IMR-90 (cell line): ENCODE results near the gene MAGI1. TPM values are rescaled to one million over a fixed set of nuclear protein-coding genes. Genes with fewer than 3 reads are reported as not detected.

Source experiments
- ATAC-seq: fragments of 200-7000 bp; cut with Tn5 transposase; 2 replicates; pipeline ENCODE4 v1.9.1; 2020; ENCODE audit warnings: low read depth, mild to moderate bottlenecking, moderate library complexity
- BruUV-seq: library from RNA; stranded (reverse); fragments of 400-500 nt; replicated peaks from 2 replicates; lab custom pipeline; 2021; lab: Mats Ljungman, UMichigan
- CTCF ChIA-PET: fragments of 300-600 bp; formaldehyde crosslinking; extraction: SDS; loops from one replicate; lab custom pipeline; 2021; ENCODE audit warnings: antibody characterized with exemption; lab: Yijun Ruan, JAX
- POLR2A ChIA-PET: fragments of 300-600 bp; sonication (Branson Sonifier 250); formaldehyde crosslinking; loops from one replicate; lab custom pipeline; 2022; ENCODE audit warnings: antibody characterized with exemption; ENCODE audit not compliant: unreplicated experiment; lab: Charles Lee
- DNase-seq: peaks from one replicate; pipeline ENCODE4 v3.0.0; 2013
- H2AFZ ChIP-seq: replicated peaks from 2 replicates; pipeline ENCODE3; 2013; ENCODE audit warnings: low read length, mild to moderate bottlenecking; ENCODE audit not compliant: poor library complexity
- H2AK5ac ChIP-seq: 2 replicates; pipeline ENCODE4 v1.6.1; 2013; ENCODE audit warnings: low read depth, low read length, inconsistent platforms
- H2AK9ac ChIP-seq: replicated peaks from 2 replicates; pipeline ENCODE3; 2013; ENCODE audit warnings: mild to moderate bottlenecking, low read depth, low read length, moderate library complexity; ENCODE audit not compliant: poor library complexity
- H2BK120ac ChIP-seq: 2 replicates; pipeline ENCODE4 v1.6.1; 2013; ENCODE audit warnings: low read depth, low read length, inconsistent platforms
- H2BK15ac ChIP-seq: 3 replicates; pipeline ENCODE4 v1.6.1; 2013; ENCODE audit warnings: low read depth, low read length, inconsistent platforms
- H2BK20ac ChIP-seq: 2 replicates; pipeline ENCODE4 v1.6.1; 2013; ENCODE audit warnings: low read depth, mild to moderate bottlenecking, inconsistent platforms, low read length, moderate library complexity
- H2BK5ac ChIP-seq: 2 replicates; pipeline ENCODE4 v1.6.1; 2013; ENCODE audit warnings: mild to moderate bottlenecking, low read depth, low read length, inconsistent platforms; ENCODE audit not compliant: poor library complexity, severe bottlenecking
- H3K14ac ChIP-seq: replicated peaks from 2 replicates; pipeline ENCODE4 v1.6.1; 2013; ENCODE audit warnings: low read depth, low read length, inconsistent platforms
- H3K18ac ChIP-seq: 2 replicates; pipeline ENCODE4 v1.6.1; 2013; ENCODE audit warnings: low read depth, low read length, control low read depth
- H3K23ac ChIP-seq: 2 replicates; pipeline ENCODE4 v1.6.1; 2013; ENCODE audit warnings: low read depth, low read length, inconsistent platforms
- H3K27ac ChIP-seq: 2 replicates; pipeline ENCODE4 v1.5.1; 2013; ENCODE audit warnings: mild to moderate bottlenecking, control low read depth, low read length; ENCODE audit not compliant: insufficient read depth
- H3K27me3 ChIP-seq: 2 replicates; pipeline ENCODE4 v1.6.1; 2013; ENCODE audit warnings: low read length; ENCODE audit not compliant: control insufficient read depth, insufficient read depth
- H3K36me3 ChIP-seq: 2 replicates; pipeline ENCODE4 v1.6.1; 2013; ENCODE audit warnings: low read length, mixed read lengths; ENCODE audit not compliant: control insufficient read depth, insufficient read depth
- H3K4ac ChIP-seq: 2 replicates; pipeline ENCODE4 v1.6.1; 2013; ENCODE audit warnings: low read depth, low read length, inconsistent platforms
- H3K4me1 ChIP-seq: 2 replicates; pipeline ENCODE4 v1.6.1; 2013; ENCODE audit warnings: low read length, mixed read lengths; ENCODE audit not compliant: control insufficient read depth, insufficient read depth
- H3K4me2 ChIP-seq: 2 replicates; pipeline ENCODE4 v1.6.1; 2013; ENCODE audit warnings: low read depth, mild to moderate bottlenecking, control low read depth, low read length, moderate library complexity
- H3K4me3 ChIP-seq: 2 replicates; pipeline ENCODE4 v1.5.1; 2013; ENCODE audit warnings: low read depth, mild to moderate bottlenecking, control low read depth, low read length, moderate library complexity; ENCODE audit not compliant: insufficient read depth
- H3K56ac ChIP-seq: 2 replicates; pipeline ENCODE4 v1.6.1; 2013; ENCODE audit warnings: low read length, inconsistent platforms; ENCODE audit not compliant: insufficient read depth; ENCODE audit errors: extremely low read depth
- H3K79me1 ChIP-seq, 2 experiments: 2 replicates each; pipeline ENCODE4 v1.6.1; 2013; ENCODE audit warnings: low read length in 2 of 2, inconsistent platforms in 1 of 2, low read depth in 1 of 2
- H3K9ac ChIP-seq: 2 replicates; pipeline ENCODE4 v1.6.1; 2013; ENCODE audit warnings: low read depth, low read length, control low read depth
- H3K9me1 ChIP-seq: 2 replicates; pipeline ENCODE4 v1.6.1; 2013; ENCODE audit warnings: low read length, inconsistent platforms; ENCODE audit not compliant: insufficient read depth
- H3K9me3 ChIP-seq: 2 replicates; pipeline ENCODE4 v1.6.1; 2013; ENCODE audit warnings: low read length; ENCODE audit not compliant: control insufficient read depth, insufficient read depth
- H4K20me1 ChIP-seq: 2 replicates; pipeline ENCODE4 v1.6.1; 2013; ENCODE audit warnings: low read length, inconsistent platforms; ENCODE audit not compliant: insufficient read depth
- H4K5ac ChIP-seq: 2 replicates; pipeline ENCODE4 v1.6.1; 2013; ENCODE audit warnings: mild to moderate bottlenecking, low read depth, low read length, control low read depth
- H4K8ac ChIP-seq, 2 experiments: 2 replicates each; pipeline ENCODE4 v1.6.1; 2013; ENCODE audit warnings: low read depth in 2 of 2, low read length in 2 of 2, control low read depth in 1 of 2, inconsistent platforms in 1 of 2
- H4K91ac ChIP-seq: 2 replicates; pipeline ENCODE4 v1.6.1; 2013; ENCODE audit warnings: low read depth, low read length, inconsistent platforms; ENCODE audit not compliant: insufficient read depth
- BHLHE40 ChIP-seq: fragments of 150-350 bp; IDR thresholded peaks from 2 replicates; pipeline ENCODE4 v1.6.1; 2016; ENCODE audit warnings: mild to moderate bottlenecking, low read depth, low read length
- CEBPB ChIP-seq: IDR thresholded peaks from 2 replicates; pipeline ENCODE4 v1.6.1; 2012; ENCODE audit warnings: low read depth, low read length, improper control_type of control experiment
- CHD1 ChIP-seq: IDR thresholded peaks from 2 replicates; pipeline ENCODE4 v1.6.1; 2012; ENCODE audit warnings: low read depth, low read length, improper control_type of control experiment
- CTCF ChIP-seq: conservative IDR thresholded peaks from 2 replicates; pipeline ENCODE4 v1.5.1; 2012; ENCODE audit warnings: mild to moderate bottlenecking, low read depth, low read length, improper control_type of control experiment
- ELK1 ChIP-seq: fragments of 150-350 bp; IDR thresholded peaks from 2 replicates; pipeline ENCODE4 v1.6.1; 2016; ENCODE audit warnings: low read depth, mild to moderate bottlenecking, low read length, moderate library complexity, borderline replicate concordance
- FOS ChIP-seq: fragments of 150-350 bp; IDR thresholded peaks from 2 replicates; pipeline ENCODE4 v1.6.1; 2016; ENCODE audit warnings: low read depth, low read length
- MAFK ChIP-seq: IDR thresholded peaks from 2 replicates; pipeline ENCODE4 v1.6.1; 2012; ENCODE audit warnings: low read depth, low read length, improper control_type of control experiment
- MAZ ChIP-seq: IDR thresholded peaks from 2 replicates; pipeline ENCODE4 v1.6.1; 2012; ENCODE audit warnings: low read depth, mild to moderate bottlenecking, low read length, improper control_type of control experiment, moderate library complexity, borderline replicate concordance
- MXI1 ChIP-seq: IDR thresholded peaks from 2 replicates; pipeline ENCODE4 v1.6.1; 2012; ENCODE audit warnings: low read depth, mild to moderate bottlenecking, low read length, moderate library complexity, borderline replicate concordance
- NFE2L2 ChIP-seq: fragments of 150-350 bp; IDR thresholded peaks from 2 replicates; pipeline ENCODE4 v1.6.1; 2016; ENCODE audit warnings: low read depth, mild to moderate bottlenecking, low read length
- POLR2A ChIP-seq: IDR thresholded peaks from 2 replicates; pipeline ENCODE4 v1.6.1; 2012; ENCODE audit warnings: mild to moderate bottlenecking, low read depth, low read length
- RAD21 ChIP-seq: IDR thresholded peaks from 2 replicates; pipeline ENCODE4 v1.6.1; 2012; ENCODE audit warnings: low read length, improper control_type of control experiment
- RCOR1 ChIP-seq: IDR thresholded peaks from 2 replicates; pipeline ENCODE4 v1.6.1; 2012; ENCODE audit warnings: mild to moderate bottlenecking, low read length, improper control_type of control experiment; ENCODE audit not compliant: insufficient replicate concordance
- RFX5 ChIP-seq: IDR thresholded peaks from 2 replicates; pipeline ENCODE4 v1.8.0; 2012; ENCODE audit warnings: low read depth, mild to moderate bottlenecking, low read length, moderate library complexity
- SMC3 ChIP-seq: fragments of 150-350 bp; IDR thresholded peaks from 2 replicates; pipeline ENCODE4 v1.6.1; 2016; ENCODE audit warnings: low read depth, mild to moderate bottlenecking, antibody characterized with exemption, low read length, moderate library complexity
- USF2 ChIP-seq: fragments of 150-350 bp; IDR thresholded peaks from 2 replicates; pipeline ENCODE4 v1.6.1; 2017; ENCODE audit warnings: mild to moderate bottlenecking, antibody characterized with exemption, low read length, low read depth
- dilution Hi-C: fragments of 300-500 bp; cut with HindIII; formaldehyde crosslinking; loops from one replicate; pipeline ENCODE4 v1.14.3; 2018; ENCODE audit warnings: low sequenced_read_pairs; ENCODE audit not compliant: unreplicated experiment
- in situ Hi-C: fragments of 300-500 bp; cut with MboI; formaldehyde crosslinking; loops from 3 replicates; pipeline ENCODE4 v1.14.3; 2019; ENCODE audit warnings: low sequenced_read_pairs, inconsistent platforms, mixed read lengths
- intact Hi-C: fragments of 100-400 bp; cut with micrococcal nuclease; formaldehyde crosslinking; loops from 2 replicates; pipeline ENCODE4 v1.10.0; 2022
- polyA plus RNA-seq, 3 experiments: library from polyadenylated mRNA; depleted of rRNA; stranded (reverse); fragments of >200 nt; gene quantifications; 2 replicates each; pipeline ENCODE4 v1.2.3, GENCODE V29; 2012; ENCODE audit warnings: low replicate concordance in 1 of 3
- total RNA-seq: library from RNA; depleted of rRNA; stranded (reverse); fragments of >200 nt; gene quantifications from 2 replicates; pipeline ENCODE4 v1.2.3, GENCODE V29; 2012

MAGI1 gene
- total and polyA plus RNA-seq, 2 of the 4 experiments (the other 2 are of a cell fraction), result 14.5 to 24.2 TPM

- H2BK15ac ChIP-seq, result no peak overlapping the region
- no peak overlapping the region for H3K56ac ChIP-seq
- no peak overlapping the region for H2AK9ac ChIP-seq
- H3K14ac ChIP-seq, result no peak overlapping the region
- H2AFZ ChIP-seq, result no peak overlapping the region
- no peaks in the 10 kb centered on the region for H3K36me3 ChIP-seq
- in situ Hi-C loops (no loop called here), intact Hi-C loops (no loop called here), dilution Hi-C loops (no loop called here)
- peaks cover 15% of the 10 kb centered on the region for H3K9me1 ChIP-seq
- no peak overlapping the region for H3K4me3 ChIP-seq
- H4K5ac ChIP-seq, result no peak overlapping the region; the same call in 1 of the 2 replicates
- peak overlapping the region; percentile 20; the same call in 1 of the 2 replicates for H2BK120ac ChIP-seq
- peak overlapping the region; percentile 40 for H2BK5ac ChIP-seq
- ChIA-PET POLR2A (no interaction called here), CTCF (no interaction called here)
- no peak overlapping the region for H3K4me2 ChIP-seq
- no peak overlapping the region for H4K91ac ChIP-seq
- H3K79me1 ChIP-seq, result peaks cover 12 to 49% of the 10 kb centered on the region in 2 experiments
- no peak overlapping the region for H3K23ac ChIP-seq
- no peak overlapping the region for H3K18ac ChIP-seq
- peak overlapping the region; percentile 9; the same call in 1 of the 2 replicates for H2BK20ac ChIP-seq
- no peak for DNase-seq
- no peak overlapping the region for H3K27ac ChIP-seq
- no peak for ATAC-seq
- H2AK5ac ChIP-seq, result no peak overlapping the region
- no peak overlapping the region for H4K8ac ChIP-seq
- no peak overlapping the region for H3K4ac ChIP-seq
- H3K27me3 ChIP-seq, result no peaks in the 10 kb centered on the region
- TF ChIP-seq CTCF (no peak), CHD1 (no peak), BHLHE40 (no peak), MAFK (no peak), RFX5 (no peak), POLR2A (no peak), NFE2L2 (no peak), MAZ (no peak), RAD21 (no peak), USF2 (no peak), SMC3 (no peak), MXI1 (no peak), FOS (no peak), RCOR1 (no peak), CEBPB (no peak), ELK1 (no peak)
- no TSS peak for BruUV-seq
- peaks cover 16% of the 10 kb centered on the region for H3K4me1 ChIP-seq
- H3K9me3 ChIP-seq, result no peaks in the 10 kb centered on the region
- no peaks in the 10 kb centered on the region for H4K20me1 ChIP-seq
- H3K9ac ChIP-seq, result no peak overlapping the region
Measured at GRCh38 chr3:65573548-65574116, 465.1 kb downstream of the MAGI1 start.
